Neural progenitor cell (in vitro differentiated cells): ENCODE results near the gene MAP3K2. TPM values are rescaled to one million over a fixed set of nuclear protein-coding genes. Genes with fewer than 3 reads are reported as not detected.

Experiments
- DNase-seq: peaks from one replicate; pipeline ENCODE4 v3.0.0-alpha.2; 2016; ENCODE audit warnings: low spot score
- H2AFZ ChIP-seq: fragments of 200-600 bp; sonication (generic); replicated peaks from 2 replicates; pipeline ENCODE4 v1.6.1; 2016; ENCODE audit warnings: antibody characterized with exemption
- H3F3A ChIP-seq: fragments of 200-600 bp; sonication (generic); 2 replicates; pipeline ENCODE4 v1.6.1; 2016; ENCODE audit warnings: antibody characterized with exemption, low read depth
- H3K27ac ChIP-seq: fragments of 200-600 bp; sonication (generic); 2 replicates; pipeline ENCODE4 v1.5.1; 2016; ENCODE audit warnings: mild to moderate bottlenecking
- H3K27me3 ChIP-seq: fragments of 200-600 bp; sonication (generic); 2 replicates; pipeline ENCODE4 v1.6.1; 2016; ENCODE audit warnings: mild to moderate bottlenecking, moderate library complexity
- H3K36me3 ChIP-seq: fragments of 200-600 bp; sonication (generic); 2 replicates; pipeline ENCODE4 v1.5.1; 2016
- H3K4me1 ChIP-seq: fragments of 200-600 bp; sonication (generic); 2 replicates; pipeline ENCODE4 v1.6.1; 2016; ENCODE audit warnings: mixed run types
- H3K4me2 ChIP-seq: fragments of 200-600 bp; sonication (generic); 2 replicates; pipeline ENCODE4 v1.6.1; 2016
- H3K4me3 ChIP-seq: fragments of 200-600 bp; sonication (generic); 2 replicates; pipeline ENCODE4 v1.5.1; 2016
- H3K79me2 ChIP-seq: fragments of 200-600 bp; sonication (generic); 2 replicates; pipeline ENCODE4 v1.6.1; 2016; ENCODE audit warnings: low read depth
- H3K9ac ChIP-seq: fragments of 200-600 bp; sonication (generic); 2 replicates; pipeline ENCODE4 v1.6.1; 2016
- H3K9me3 ChIP-seq: fragments of 200-600 bp; sonication (generic); 2 replicates; pipeline ENCODE4 v1.5.1; 2016; ENCODE audit warnings: low read depth
- H4K20me1 ChIP-seq: fragments of 200-600 bp; sonication (generic); 2 replicates; pipeline ENCODE4 v1.6.1; 2016; ENCODE audit warnings: low read depth
- H3K27ac Mint-ChIP-seq: 3 replicates; pipeline ENCODE4 v1.8.0; 2021; ENCODE audit warnings: mixed read lengths
- H3K27me3 Mint-ChIP-seq: 2 replicates; pipeline ENCODE4 v1.8.0; 2022; ENCODE audit warnings: low read depth, mild to moderate bottlenecking, inconsistent platforms, moderate library complexity, mixed read lengths; ENCODE audit not compliant: insufficient read depth
- H3K36me3 Mint-ChIP-seq: 3 replicates; pipeline ENCODE4 v1.8.0; 2021; ENCODE audit warnings: mixed read lengths
- H3K4me1 Mint-ChIP-seq: 3 replicates; pipeline ENCODE4 v1.8.0; 2021; ENCODE audit warnings: mixed read lengths
- H3K4me3 Mint-ChIP-seq: 3 replicates; pipeline ENCODE4 v1.8.0; 2021; ENCODE audit warnings: mild to moderate bottlenecking, moderate library complexity, mixed read lengths
- H3K9me3 Mint-ChIP-seq: 3 replicates; pipeline ENCODE4 v1.8.0; 2020; ENCODE audit warnings: mixed read lengths
- EZH2 ChIP-seq: fragments of 200-600 bp; sonication (generic); IDR thresholded peaks from 2 replicates; pipeline ENCODE4 v1.6.1; 2017; ENCODE audit warnings: antibody characterized with exemption, mild to moderate bottlenecking, moderate library complexity
- EZH2phosphoT487 ChIP-seq: fragments of 200-600 bp; sonication (generic); IDR thresholded peaks from 2 replicates; pipeline ENCODE4 v1.6.1; 2017; ENCODE audit warnings: antibody characterized with exemption
- total RNA-seq: library from RNA; depleted of rRNA; stranded (reverse); fragments of >200 nt; gene quantifications from 2 replicates; pipeline ENCODE4 v1.2.3, GENCODE V29; 2015; ENCODE audit warnings: low replicate concordance
- TF ChIP-seq, protein P1 (sequence below): fragments of 200-600 bp; sonication (generic); IDR thresholded peaks from 2 replicates; pipeline ENCODE4 v1.5.1; 2017; ENCODE audit warnings: antibody characterized with exemption, mild to moderate bottlenecking

The MAP3K2 gene
- total RNA-seq, 1 donor from 2014 or later: 24.5 TPM

DNA sequence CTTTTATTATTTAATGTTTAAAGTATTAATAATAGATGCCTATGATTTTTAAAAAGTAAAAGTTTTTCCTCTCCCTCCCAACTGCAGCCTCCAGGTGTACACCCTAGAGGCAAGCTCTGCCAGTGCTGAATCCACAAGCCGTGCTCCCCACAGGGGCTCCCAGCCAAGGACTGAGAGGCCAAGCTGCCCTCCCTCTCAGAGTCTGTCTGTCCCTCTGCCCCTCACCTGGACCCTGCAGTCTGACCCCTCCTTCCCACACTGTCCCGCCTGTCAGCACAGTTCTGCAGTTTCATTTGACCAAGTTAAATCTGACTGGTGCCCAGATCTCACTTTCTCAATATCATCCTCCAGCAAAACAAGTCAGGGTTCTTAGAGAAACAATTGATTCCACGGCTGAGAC, 15.7 kb upstream of the MAP3K2 start:
- Histone ChIP-seq H3K79me2 (no peaks in the 10 kb centered on the region), H3K4me3 (no peak overlapping the region), H3K9ac (no peak overlapping the region), H2AFZ (no peak overlapping the region), H4K20me1 (no peaks in the 10 kb centered on the region), H3K4me2 (no peak overlapping the region), H3K27me3 (no peaks in the 10 kb centered on the region), H3K4me1 (no peaks in the 10 kb centered on the region), H3K27ac (no peak overlapping the region), H3F3A (peaks cover 7% of the 10 kb centered on the region), H3K36me3 (no peaks in the 10 kb centered on the region), H3K9me3 (no peaks in the 10 kb centered on the region)
- Mint-ChIP-seq H3K27me3 (peaks cover 6% of the 10 kb centered on the region), H3K27ac (no peak overlapping the region), H3K9me3 (no peaks in the 10 kb centered on the region), H3K36me3 (no peaks in the 10 kb centered on the region), H3K4me3 (no peak overlapping the region), H3K4me1 (peaks cover 13% of the 10 kb centered on the region)
- DNase-seq: no peak
- TF ChIP-seq, protein P1, sequence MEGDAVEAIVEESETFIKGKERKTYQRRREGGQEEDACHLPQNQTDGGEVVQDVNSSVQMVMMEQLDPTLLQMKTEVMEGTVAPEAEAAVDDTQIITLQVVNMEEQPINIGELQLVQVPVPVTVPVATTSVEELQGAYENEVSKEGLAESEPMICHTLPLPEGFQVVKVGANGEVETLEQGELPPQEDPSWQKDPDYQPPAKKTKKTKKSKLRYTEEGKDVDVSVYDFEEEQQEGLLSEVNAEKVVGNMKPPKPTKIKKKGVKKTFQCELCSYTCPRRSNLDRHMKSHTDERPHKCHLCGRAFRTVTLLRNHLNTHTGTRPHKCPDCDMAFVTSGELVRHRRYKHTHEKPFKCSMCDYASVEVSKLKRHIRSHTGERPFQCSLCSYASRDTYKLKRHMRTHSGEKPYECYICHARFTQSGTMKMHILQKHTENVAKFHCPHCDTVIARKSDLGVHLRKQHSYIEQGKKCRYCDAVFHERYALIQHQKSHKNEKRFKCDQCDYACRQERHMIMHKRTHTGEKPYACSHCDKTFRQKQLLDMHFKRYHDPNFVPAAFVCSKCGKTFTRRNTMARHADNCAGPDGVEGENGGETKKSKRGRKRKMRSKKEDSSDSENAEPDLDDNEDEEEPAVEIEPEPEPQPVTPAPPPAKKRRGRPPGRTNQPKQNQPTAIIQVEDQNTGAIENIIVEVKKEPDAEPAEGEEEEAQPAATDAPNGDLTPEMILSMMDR: no peak
- no peak for TF ChIP-seq EZH2phosphoT487
- TF ChIP-seq EZH2: no peak

- no peaks in the 10 kb centered on the region for H4K20me1 ChIP-seq
- H3K27ac Mint-ChIP-seq: no peak overlapping the region
- H3K79me2 ChIP-seq: no peaks in the 10 kb centered on the region
- H3K27me3 ChIP-seq: no peaks in the 10 kb centered on the region
- no peaks in the 10 kb centered on the region for H3K36me3 ChIP-seq
- no peak overlapping the region for H3K27ac ChIP-seq
- TF ChIP-seq EZH2phosphoT487: no peak
- TF ChIP-seq, protein P1: no peak
- TF ChIP-seq EZH2: no peak
- H3K9me3 ChIP-seq: no peaks in the 10 kb centered on the region
- no peak overlapping the region for H3K4me3 ChIP-seq
- no peaks in the 10 kb centered on the region for H3K36me3 Mint-ChIP-seq
- H3K4me1 Mint-ChIP-seq: peaks cover 11% of the 10 kb centered on the region
- H3K4me3 Mint-ChIP-seq: no peak overlapping the region
- H3K9ac ChIP-seq: no peak overlapping the region
- H3K4me2 ChIP-seq: no peak overlapping the region
- no peak for DNase-seq
- H2AFZ ChIP-seq: no peak overlapping the region
- H3K27me3 Mint-ChIP-seq: peaks cover 7% of the 10 kb centered on the region
- no peaks in the 10 kb centered on the region for H3K9me3 Mint-ChIP-seq
- no peaks in the 10 kb centered on the region for H3F3A ChIP-seq
- H3K4me1 ChIP-seq: no peaks in the 10 kb centered on the region
These were observed 14.3 kb upstream of the MAP3K2 start for GRCh38 chr2:127401757-127402695.

GRCh38 chr2:127400897-127401756, 13.4 kb upstream of the MAP3K2 start:
- H3K9ac ChIP-seq: no peak overlapping the region
- no peaks in the 10 kb centered on the region for H3K9me3 ChIP-seq
- no peak overlapping the region for H2AFZ ChIP-seq
- Mint-ChIP-seq H3K27me3 (peaks cover 11% of the 10 kb centered on the region), H3K9me3 (no peaks in the 10 kb centered on the region), H3K4me3 (no peak overlapping the region), H3K27ac (no peak overlapping the region), H3K4me1 (peaks cover 11% of the 10 kb centered on the region), H3K36me3 (no peaks in the 10 kb centered on the region)
- DNase-seq: no peak
- H3K4me2 ChIP-seq: no peak overlapping the region
- no peak overlapping the region for H3K4me3 ChIP-seq
- no peak overlapping the region for H3K27ac ChIP-seq
- TF ChIP-seq EZH2phosphoT487: no peak
- TF ChIP-seq, protein P1: no peak
- TF ChIP-seq EZH2: no peak
- no peaks in the 10 kb centered on the region for H3K79me2 ChIP-seq
- no peaks in the 10 kb centered on the region for H3K36me3 ChIP-seq
- H3F3A ChIP-seq: no peaks in the 10 kb centered on the region
- H3K27me3 ChIP-seq: no peaks in the 10 kb centered on the region
- H4K20me1 ChIP-seq: no peaks in the 10 kb centered on the region
- H3K4me1 ChIP-seq: no peaks in the 10 kb centered on the region
